Adrenal gland (tissue), 5 donors: ENCODE measurements around the gene HAPLN1.

Experiments
- POLR2A ChIP-seq, 2 donors: fragments of 450-650 bp; IDR thresholded peaks; one replicate each; pipeline ENCODE4 v1.6.1; 2017; ENCODE audit warnings: antibody characterized with exemption in 2 of 2, mild to moderate bottlenecking in 2 of 2, moderate library complexity in 1 of 2
- TF ChIP-seq, protein P1 (sequence below), 6 experiments: fragments of 450-650 bp in 4 of 6; fragments of 200-600 bp in 2 of 6; sonication (generic) in 1 of 6; IDR thresholded peaks; 1 replicate in 5 of 6; 2 replicates in 1 of 6; pipeline versions ENCODE4 v1.5.1 to v1.8.0; 2016 to 2021; ENCODE audit warnings: antibody characterized with exemption in 6 of 6, mild to moderate bottlenecking in 2 of 6, moderate library complexity in 1 of 6
- donor health status: DM: no; HTN: no; CAD: no.

- TF ChIP-seq POLR2A (IDR thresholded peaks at IDR 0.05): no peak
- TF ChIP-seq, protein P1, sequence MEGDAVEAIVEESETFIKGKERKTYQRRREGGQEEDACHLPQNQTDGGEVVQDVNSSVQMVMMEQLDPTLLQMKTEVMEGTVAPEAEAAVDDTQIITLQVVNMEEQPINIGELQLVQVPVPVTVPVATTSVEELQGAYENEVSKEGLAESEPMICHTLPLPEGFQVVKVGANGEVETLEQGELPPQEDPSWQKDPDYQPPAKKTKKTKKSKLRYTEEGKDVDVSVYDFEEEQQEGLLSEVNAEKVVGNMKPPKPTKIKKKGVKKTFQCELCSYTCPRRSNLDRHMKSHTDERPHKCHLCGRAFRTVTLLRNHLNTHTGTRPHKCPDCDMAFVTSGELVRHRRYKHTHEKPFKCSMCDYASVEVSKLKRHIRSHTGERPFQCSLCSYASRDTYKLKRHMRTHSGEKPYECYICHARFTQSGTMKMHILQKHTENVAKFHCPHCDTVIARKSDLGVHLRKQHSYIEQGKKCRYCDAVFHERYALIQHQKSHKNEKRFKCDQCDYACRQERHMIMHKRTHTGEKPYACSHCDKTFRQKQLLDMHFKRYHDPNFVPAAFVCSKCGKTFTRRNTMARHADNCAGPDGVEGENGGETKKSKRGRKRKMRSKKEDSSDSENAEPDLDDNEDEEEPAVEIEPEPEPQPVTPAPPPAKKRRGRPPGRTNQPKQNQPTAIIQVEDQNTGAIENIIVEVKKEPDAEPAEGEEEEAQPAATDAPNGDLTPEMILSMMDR (IDR thresholded peaks at IDR 0.05): no peak
These were observed 129.7 kb downstream of the HAPLN1 start for GRCh38 chr5:83590966-83591365.
